Measurements from ENCODE around the gene TENM4. TPM values are rescaled to one million over a fixed set of nuclear protein-coding genes. Genes with fewer than 3 reads are reported as not detected.
"Not testable (repeated sequence)": the region's sequence is repeated elsewhere in the genome, so short reads cannot be mapped to it uniquely, and the experiment has no call there.

The TENM4 gene
- polyA plus RNA-seq, 3 donors = 23.2 to 32.9 (median 23.7) TPM

DNA sequence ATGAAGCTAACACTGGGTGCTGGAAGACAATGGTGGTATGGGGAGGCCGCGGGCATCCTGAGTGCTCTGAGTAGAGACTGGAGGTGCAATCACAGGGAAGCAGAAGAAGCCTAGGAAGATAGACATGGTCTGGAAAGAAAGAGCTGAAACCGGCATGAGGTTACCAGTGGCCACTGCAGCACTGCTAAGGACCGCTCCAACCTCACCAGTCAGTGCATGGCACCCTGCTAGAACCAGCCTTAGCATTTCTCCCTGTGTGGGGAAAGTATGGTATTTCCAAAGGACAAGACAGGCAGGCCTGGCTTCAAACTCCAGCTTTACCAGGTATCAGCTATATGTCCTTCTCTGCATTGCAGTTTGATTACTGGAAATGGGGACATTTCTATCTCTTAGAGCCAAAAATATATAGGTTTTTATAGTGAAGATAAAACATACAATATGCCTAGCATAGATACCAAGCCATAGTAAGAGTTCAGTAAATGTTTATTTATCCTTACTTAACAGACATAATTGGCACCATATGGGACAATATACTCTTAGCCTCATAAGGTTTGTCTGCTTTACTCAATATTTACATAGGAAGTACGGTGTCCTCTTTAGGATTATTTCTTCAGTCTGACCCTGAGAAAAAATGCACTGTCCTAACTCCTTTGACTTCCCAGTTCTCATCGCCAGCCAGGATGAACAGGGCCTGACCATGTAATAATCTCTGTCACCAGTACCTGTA lies 231.1 kb downstream of the TENM4 start:
- DNase-seq (ENCODE audit: extremely low read depth in 1 of 11, low read depth in 9 of 11, low spot score in 4 of 11) = no peak

DNA sequence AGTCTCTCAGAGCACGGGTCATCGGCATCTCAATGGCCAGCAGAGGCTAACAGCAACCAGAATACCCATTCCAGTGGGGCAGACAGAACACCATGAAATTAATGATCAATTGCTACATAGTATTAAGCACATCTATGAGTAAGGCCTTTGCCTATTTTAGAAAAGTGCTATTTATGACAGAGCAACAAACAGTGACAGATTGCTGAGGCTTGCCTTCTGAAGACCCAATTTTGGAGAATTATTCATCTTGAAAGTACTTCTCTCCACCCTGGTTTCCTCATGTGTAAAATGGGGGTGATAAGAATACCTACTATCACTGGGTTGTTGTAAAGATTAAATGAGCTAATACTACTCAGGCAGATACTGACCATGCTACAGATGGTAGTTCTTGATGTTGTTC lies 232.7 kb downstream of the TENM4 start:
- no peak for DNase-seq (ENCODE audit: extremely low read depth in 1 of 11, low read depth in 9 of 11, low spot score in 4 of 11)

DNA sequence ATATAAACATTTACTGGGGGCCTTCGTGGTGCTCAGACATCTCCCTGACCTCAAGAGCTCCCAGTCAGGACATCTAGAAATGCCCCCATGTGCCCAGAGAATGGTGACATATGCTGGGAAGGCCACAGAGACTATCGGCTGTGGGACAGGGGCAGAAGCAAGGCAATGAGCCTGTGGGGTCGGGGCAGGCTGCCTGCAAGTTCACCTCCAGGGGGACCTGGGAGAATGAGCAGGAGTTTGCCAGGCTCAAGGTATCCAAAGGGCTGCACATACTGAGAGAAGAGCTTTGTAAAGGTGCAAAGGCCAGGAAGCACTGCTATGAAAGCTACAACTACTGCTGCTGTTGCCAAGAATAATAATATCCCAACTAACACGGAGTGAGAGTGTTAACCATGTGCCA lies 233.9 kb downstream of the TENM4 start:
- no peak for DNase-seq (ENCODE audit: extremely low read depth in 1 of 11, low read depth in 9 of 11, low spot score in 4 of 11)

DNA sequence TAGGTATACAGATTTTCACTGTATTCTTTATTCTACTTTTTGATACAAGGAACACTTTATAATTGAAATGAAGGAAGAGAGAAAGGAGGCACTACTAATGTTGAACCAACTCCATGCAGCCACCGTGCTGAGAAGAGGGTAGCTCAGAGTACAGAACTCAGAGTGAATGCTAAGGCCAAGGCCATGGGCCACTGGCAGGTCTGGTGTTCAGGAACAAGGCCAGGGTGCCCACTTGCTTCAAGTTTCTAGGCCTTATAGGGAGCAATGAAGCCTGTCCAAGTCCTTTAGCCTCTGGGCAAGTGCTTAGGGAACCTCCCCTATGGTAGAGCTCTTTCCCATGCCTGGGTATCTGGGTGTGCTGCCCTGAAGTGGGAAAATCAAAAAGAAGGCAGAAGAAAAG lies 235.0 kb downstream of the TENM4 start:
- DNase-seq (ENCODE audit: extremely low read depth in 1 of 11, low read depth in 9 of 11, low spot score in 4 of 11) = no peak

DNA sequence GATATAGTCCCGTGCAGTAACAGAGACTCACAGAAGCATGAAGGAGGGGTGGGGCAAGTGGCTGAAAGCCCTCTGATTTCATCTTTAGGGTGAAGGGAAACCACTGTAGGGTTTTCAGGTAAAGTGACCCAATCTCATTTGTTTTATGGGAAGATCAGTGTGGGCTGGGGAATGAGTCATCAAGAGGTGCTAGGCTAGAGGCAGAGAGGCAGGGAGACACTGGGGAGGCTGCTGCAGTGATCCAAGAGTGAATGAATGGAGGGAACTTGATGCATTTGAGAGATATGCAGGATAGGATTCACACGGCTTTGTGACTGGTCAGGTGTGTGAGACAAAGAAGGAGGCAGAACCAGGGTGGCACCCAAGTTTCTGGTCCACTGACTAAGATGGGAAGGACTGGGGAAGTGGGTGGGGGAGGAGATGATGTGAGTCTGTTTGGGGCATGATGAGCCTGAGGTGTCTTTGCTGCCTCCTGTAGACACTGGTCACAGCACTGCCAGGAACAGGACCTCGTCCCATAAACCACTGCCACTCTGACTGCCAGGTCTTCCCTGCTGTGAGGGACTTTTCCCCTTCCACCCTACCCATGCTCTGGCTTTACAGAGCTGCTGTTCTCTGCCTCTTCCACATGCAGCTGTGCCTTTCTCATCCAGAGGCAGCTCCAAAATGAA lies 239.0 kb downstream of the TENM4 start:
- no peak for DNase-seq (ENCODE audit: extremely low read depth in 1 of 11, low read depth in 9 of 11, low spot score in 4 of 11)

DNA sequence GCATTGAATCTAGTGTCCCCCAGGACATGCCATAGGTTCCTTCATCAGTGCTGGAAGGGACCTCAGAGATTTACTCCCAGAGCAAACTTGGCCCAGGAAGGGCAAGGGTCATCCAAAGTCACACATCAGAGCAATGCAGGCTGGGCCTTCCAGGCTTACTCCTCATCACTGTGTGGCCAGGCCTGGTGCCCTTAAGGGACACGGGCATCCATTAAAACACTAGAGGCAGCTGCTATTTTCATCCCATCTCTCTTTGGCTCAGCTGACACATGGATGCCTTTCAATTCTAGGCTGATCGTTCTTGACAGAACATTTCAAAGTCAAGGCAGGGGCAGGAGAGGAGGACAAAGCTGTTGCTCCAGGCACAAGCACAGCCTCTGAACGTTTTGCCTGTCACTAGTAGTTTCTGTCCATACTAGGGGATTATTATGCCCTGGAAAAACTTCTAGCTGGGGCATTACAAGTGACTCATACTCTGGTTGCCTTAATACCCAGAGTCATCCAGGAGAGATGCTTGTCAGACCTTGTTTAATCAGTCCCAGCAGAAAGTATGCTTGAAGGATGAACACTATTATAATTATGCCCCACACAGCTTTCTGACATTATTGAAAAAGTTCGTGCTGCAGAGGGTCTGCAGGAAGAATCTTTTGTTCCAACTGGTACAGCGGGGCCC lies 240.3 kb downstream of the TENM4 start:
- no peak for DNase-seq (ENCODE audit: extremely low read depth in 1 of 11, low read depth in 9 of 11, low spot score in 4 of 11)

DNA sequence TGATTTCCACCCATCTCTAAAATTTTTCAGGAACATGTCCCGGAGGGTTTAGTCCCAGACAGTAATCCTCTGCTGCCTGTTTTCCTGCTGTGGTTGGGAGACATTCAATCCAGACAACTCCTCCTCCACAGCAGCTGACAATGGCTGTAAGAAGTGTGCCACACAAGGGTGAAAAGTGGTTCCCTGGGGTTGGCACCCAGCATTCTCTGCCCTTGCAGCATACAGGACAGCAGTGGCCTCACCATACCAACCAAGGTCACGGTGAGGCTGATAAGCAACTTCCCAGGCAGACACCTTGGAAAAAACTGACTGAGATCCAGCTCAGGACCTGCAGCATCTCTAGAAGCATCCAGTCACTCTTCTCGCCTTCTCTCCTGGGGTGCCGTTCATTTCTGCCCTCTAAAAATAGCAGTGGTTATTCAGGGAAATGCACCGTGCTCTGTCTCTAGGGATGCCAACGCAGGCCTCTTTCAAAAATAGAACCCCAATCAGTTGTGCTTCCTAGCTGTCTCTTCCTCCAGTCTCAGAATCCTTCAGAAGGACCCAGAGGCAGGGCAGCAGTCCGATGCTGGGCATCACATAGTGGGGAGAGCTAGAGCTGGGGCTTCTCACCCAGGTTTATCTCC lies 241.0 kb downstream of the TENM4 start:
- no peak for DNase-seq (ENCODE audit: extremely low read depth in 1 of 11, low read depth in 9 of 11, low spot score in 4 of 11)

DNA sequence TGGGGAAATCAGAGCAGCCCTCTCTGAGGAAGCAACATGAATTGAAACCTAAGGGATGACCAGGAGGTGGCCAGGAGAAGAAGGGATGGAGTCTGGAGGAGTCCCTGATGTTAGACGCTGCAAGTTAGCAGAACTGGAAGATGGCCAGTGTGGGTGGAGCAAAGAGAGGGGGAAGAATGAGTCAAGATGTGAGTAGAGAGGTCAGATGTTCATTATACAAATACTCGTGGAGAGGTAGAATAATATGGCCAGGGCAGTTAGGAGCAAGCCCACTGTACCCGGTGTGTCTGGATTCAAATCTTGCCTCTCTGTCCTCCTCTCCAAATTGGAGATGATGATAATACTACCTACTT lies 242.0 kb downstream of the TENM4 start:
- no peak for DNase-seq (ENCODE audit: extremely low read depth in 1 of 11, low read depth in 9 of 11, low spot score in 4 of 11)

DNA sequence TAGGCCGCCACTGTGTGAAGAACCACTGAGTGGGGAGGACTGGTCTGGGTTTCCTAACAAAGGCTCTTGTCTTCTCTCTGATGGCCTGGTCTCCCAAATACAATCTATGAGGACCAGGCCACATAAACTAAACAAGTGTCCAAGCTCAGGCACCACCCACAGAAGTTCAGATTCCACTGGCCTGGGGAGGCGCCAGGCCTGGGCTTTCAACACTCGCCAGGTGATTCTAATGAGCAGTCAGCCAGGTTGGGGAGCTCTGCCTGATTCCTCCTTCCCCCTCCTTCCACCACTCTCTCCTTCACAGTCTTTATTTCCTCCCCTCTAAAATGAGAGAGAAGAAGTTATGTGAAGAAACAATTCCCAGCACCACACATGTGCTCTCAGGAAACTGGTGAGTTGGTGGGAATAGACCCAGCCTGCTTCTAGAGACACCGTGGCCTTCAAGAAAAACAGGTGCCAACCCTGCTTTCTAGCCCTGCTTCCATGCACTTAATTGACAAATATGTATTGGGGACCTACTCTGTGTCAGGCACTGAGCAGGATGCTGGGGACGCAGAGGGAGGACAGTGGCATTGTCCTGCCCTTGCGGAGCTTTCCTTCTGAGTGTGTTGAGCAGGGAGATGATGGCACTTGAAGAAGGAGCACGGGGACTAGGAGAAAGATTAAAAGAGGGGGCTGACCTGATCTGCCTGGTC lies 242.5 kb downstream of the TENM4 start:
- no peak for DNase-seq (ENCODE audit: extremely low read depth in 1 of 11, low read depth in 9 of 11, low spot score in 4 of 11)

DNA sequence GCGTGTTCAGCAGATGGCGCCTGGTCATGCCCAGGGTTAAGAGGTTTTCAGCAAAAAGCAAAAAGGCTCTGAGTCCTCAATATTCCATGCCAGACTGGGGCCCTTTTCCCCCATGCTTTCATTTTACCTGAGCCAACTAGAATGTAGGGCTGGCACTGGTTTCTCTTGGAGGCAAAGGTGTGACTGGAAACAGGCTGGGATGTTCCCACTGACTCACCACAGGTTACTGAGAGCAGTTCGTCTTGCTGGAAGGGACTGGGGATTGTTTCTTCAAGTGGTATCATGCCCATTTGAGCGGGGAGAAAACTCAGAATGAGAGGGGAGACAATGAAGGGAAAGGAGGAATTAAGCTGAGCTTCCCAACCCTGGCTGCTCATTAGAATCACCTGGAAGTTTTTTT lies 243.9 kb downstream of the TENM4 start:
- DNase-seq (ENCODE audit: extremely low read depth in 1 of 11, low read depth in 9 of 11, low spot score in 4 of 11) = no peak

DNA sequence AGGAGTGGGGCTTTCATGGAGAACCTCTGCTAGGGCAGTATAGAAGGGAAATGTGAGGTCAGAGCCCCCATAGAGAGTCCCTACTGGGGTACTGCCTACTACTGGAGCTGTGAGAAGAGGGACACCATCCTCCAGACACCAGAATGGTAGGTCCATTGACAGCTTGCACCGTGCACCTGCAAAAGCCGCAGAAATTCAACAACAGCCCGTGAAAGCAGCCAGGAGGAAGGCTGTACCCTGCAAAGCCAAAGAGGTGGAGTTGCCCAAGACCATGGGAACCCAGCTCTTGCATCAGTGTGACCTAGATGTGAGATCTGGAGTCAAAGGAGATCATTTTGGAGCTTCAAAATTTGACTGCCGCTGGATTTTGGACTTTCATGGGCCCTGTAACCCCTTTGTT lies 245.6 kb downstream of the TENM4 start:
- DNase-seq (ENCODE audit: extremely low read depth in 1 of 11, low read depth in 9 of 11, low spot score in 4 of 11) = no peak

DNA sequence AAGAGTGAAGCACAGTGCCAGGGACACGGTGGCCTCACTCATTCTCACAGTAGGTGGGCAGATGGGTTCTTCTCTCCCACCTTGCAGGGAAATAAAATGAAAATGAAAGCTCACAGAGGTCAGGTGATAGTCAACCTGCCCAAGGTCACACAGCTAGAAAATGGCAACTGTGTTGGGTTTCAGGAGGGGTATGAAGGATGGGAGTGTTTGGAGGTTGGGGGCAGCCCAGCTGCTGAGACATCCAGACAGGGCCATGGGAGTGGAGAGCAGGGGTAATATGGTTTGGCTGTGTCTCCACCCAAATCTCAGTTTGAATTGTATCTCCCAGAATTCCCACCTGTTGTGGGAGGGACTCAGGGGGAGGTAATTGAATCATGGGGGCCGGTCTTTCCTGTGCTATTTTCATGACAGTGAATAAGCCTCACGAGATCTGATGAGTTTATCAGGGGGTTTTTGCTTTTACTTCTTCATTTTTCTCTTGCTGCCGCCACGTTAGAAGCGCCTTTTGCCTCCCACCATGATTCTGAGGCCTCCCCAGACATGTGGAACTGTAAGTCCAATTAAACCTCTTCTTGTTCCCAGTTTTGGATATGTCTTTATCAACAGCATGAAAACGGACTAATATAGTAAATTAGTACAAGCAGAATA lies 247.0 kb downstream of the TENM4 start:
- no peak for DNase-seq (ENCODE audit: extremely low read depth in 1 of 11, low read depth in 9 of 11, low spot score in 4 of 11)

DNA sequence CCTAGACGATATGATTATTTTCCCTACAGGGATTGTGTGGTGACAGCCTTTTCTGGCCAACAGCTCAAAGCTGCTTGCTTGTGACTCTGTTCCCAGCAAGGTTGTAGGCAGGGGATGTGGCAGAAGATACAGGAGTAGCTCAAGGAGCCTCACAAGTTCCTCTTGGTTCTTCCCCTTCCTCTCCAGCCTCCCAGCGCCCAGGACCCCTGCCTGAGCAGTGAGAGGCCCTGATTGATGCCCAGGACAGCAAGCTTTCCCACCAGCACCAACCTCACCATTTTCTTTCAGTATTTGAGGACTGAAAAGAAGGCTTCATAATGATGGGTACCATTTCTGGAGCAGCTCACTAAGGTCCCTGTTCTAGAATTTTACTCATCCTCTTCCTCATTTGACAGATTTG lies 248.0 kb downstream of the TENM4 start:
- no peak for DNase-seq (ENCODE audit: extremely low read depth in 1 of 11, low read depth in 9 of 11, low spot score in 4 of 11)

DNA sequence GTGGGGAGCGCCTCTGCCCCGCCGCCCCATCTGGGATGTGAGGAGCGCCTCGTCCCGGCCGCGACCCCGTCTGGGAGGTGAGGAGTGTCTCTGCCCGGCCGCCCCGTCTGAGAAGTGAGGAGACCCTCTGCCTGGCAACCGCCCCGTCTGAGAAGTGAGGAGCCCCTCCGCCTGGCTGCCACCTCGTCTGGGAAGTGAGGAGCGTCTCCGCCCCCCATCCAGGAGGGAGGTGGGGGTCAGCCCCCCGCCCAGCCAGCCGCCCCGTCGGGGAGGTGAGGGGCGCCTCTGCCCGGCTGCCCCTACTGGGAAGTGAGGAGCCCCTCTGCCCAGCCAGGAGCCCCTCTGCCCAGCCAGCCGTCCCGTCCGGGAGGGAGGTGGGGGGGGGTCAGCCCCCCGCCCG lies 249.1 kb downstream of the TENM4 start:
- not testable (repeated sequence) for DNase-seq (ENCODE audit: extremely low read depth in 1 of 11, low read depth in 9 of 11, low spot score in 4 of 11)

DNA sequence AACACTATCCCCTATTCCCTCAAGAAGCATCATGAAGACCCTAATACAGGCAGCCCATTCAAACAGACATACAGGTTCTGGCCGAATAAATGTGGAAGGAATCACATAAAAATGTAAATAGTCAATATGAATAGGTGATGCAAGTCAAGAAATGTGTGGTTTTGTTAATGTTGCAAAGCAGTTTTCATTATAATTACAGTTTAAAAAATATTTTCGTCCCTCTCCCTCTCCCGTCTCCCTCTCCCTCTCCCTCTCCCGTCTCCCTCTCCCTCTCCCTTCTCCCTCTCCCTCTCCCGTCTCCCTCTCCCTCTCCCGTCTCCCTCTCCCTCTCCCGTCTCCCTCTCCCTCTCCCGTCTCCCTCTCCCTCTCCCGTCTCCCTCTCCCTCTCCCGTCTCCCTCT lies 250.3 kb downstream of the TENM4 start:
- not testable (repeated sequence) for DNase-seq (ENCODE audit: extremely low read depth in 1 of 11, low read depth in 9 of 11, low spot score in 4 of 11)

DNA sequence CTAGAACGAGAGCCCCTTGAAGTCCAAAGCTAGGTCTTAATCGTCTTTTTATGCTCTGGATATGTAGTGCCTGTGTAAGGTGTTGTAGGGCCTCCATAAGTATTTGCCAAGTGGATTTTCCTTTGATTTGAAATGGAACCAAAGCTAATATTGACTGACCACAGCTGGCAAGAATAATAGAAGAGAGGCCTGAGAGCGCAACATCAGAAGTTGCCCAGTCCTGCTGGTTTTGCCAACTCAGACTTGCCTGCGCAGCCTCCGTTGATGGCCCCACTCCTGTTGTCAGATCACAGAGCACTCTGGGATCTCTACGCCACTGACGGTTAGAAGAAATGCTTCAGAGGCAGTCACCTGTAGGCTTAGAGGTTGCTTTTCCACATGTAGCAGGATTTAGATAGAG lies 251.2 kb downstream of the TENM4 start:
- no peak for DNase-seq (ENCODE audit: extremely low read depth in 1 of 11, low read depth in 9 of 11, low spot score in 4 of 11)

DNA sequence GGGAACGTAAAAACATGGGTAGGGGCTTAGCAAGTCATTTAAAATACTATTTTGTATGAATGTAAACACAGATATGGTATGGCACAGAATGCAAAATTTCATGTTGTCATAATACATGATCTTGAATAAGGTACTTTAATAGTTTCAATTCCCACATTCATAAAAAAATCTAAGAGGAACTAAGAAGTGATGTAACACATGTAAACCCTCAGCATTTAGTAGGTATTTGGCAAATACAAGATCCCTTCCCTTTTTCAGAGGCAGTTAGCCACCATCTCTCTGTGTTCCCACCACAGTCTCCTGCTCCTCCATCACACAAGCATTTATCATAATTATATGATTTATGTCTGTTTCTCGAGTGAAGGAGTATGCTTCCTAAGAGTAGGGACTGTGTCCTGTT lies 251.8 kb downstream of the TENM4 start:
- no peak for DNase-seq (ENCODE audit: extremely low read depth in 1 of 11, low read depth in 9 of 11, low spot score in 4 of 11)

DNA sequence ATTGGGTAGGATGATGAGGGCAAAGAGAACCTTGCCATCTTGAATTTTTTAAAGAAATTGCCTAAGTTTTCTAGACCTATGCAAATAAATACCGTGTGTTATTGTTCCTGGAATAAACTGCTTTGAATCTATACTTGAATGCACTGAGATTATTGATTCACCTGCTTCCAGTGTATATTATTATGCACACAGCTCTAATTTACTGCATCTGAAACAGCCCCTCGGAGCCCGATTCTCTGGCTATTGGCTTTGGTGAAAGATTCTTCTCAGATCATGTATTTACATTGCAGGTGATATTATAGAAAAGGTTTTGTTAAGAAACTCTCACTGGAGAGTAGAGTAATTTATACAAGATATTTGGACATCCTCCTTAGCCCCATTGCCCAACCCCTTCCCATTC lies 254.2 kb downstream of the TENM4 start:
- no peak for DNase-seq (ENCODE audit: extremely low read depth in 1 of 11, low read depth in 9 of 11, low spot score in 4 of 11)

DNA sequence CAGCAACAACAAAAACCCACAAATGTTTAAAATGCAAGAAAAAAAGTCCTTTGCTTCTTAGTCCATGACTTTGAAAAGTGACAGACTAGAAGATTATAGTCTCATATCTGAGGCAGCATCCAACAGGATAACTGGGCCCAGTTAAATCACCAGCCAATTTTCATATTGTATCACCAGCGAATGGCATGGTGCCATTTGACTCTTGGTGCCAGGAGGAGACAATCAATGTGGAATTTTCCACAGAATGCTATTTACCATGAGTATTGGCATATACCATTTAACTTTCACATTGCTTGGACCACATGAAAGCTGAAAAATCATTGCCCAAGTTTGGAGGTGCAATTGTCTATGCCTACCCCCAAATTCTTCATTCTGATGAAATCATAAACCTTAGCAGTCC lies 255.5 kb downstream of the TENM4 start:
- no peak for DNase-seq (ENCODE audit: extremely low read depth in 1 of 11, low read depth in 9 of 11, low spot score in 4 of 11)
